ENCODE results near the gene FNBP1.
A peak's percentile ranks its signal among the peaks of the same experiment; 100 is the strongest.

Gene FNBP1

DNA sequence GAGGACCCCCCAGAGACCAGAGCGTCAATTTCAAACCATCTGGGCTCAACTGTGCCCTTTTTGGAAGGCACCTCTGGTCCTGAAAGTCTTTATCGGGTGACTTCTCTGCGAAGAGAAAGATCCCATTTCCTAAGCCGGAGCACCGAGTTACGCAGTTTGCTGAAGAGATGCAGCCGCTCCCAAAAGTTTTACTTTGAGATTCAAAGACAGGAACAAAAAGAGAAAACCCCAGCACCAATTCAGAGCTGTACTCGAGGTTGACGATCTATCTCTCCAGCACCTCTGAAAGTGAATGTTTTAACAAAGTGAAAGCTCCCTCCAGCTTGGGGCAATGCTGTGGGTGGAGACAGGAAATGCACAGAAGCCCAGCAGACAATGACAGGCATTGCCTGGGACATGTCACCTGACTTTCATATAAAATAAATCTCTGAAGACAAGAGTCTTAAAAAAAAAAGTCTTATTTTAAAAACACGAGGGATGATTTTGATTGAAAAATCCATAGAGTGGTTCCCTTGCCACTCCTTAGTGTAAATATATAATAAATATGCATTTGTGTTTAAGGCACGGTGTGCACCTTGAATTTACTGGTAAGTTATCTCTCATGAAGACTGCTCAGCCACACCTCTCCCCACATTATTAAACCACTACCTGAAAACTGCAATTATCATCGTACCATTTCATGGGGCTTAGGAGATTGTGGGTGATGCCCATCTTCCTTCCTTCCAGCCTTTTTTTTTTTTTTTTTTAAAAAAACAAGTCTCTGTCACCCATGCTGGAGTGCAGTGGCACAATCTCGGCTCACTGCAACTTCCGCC, 79.9 kb downstream of the FNBP1 start:
- Histone ChIP-seq H3K36me3 (ENCODE audit: control insufficient read depth, low read length) (peaks cover 59% of the 10 kb centered on the region), H3K79me2 (ENCODE audit: control insufficient read depth, low read length) (peaks cover 49% of the 10 kb centered on the region), H3K9me2 (replicated peaks; ENCODE audit: control insufficient read depth, low read length) (no peaks in the 10 kb centered on the region), H3K27ac (ENCODE audit: low read depth, low read length) (peak overlapping the region; percentile 62), H4K20me1 (ENCODE audit: control insufficient read depth, insufficient read depth, low read depth, low read length) (peaks cover 4% of the 10 kb centered on the region; the same call in 1 of the 2 replicates), H3K9me3 (ENCODE audit: control insufficient read depth, insufficient read depth, low read length) (no peaks in the 10 kb centered on the region), H3K4me2 (ENCODE audit: low read length) (peak overlapping the region; percentile 78), H3K4me3 (ENCODE audit: low read length) (peak overlapping the region; percentile 61), H3F3A (ENCODE audit: control insufficient read depth, insufficient read depth) (peaks cover 8% of the 10 kb centered on the region), H3K27me3 (ENCODE audit: control insufficient read depth, low read length) (no peaks in the 10 kb centered on the region), H3K4me1 (ENCODE audit: control insufficient read depth, low read length) (peaks cover 57% of the 10 kb centered on the region)
- TF ChIP-seq, protein P1, sequence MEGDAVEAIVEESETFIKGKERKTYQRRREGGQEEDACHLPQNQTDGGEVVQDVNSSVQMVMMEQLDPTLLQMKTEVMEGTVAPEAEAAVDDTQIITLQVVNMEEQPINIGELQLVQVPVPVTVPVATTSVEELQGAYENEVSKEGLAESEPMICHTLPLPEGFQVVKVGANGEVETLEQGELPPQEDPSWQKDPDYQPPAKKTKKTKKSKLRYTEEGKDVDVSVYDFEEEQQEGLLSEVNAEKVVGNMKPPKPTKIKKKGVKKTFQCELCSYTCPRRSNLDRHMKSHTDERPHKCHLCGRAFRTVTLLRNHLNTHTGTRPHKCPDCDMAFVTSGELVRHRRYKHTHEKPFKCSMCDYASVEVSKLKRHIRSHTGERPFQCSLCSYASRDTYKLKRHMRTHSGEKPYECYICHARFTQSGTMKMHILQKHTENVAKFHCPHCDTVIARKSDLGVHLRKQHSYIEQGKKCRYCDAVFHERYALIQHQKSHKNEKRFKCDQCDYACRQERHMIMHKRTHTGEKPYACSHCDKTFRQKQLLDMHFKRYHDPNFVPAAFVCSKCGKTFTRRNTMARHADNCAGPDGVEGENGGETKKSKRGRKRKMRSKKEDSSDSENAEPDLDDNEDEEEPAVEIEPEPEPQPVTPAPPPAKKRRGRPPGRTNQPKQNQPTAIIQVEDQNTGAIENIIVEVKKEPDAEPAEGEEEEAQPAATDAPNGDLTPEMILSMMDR (IDR thresholded peaks at IDR 0.05; ENCODE audit: low read depth, low read length, poor library complexity, severe bottlenecking) = no peak
- no peak for TF ChIP-seq EZH2phosphoT487 (IDR thresholded peaks at IDR 0.05; ENCODE audit: borderline replicate concordance, low read length)

DNA sequence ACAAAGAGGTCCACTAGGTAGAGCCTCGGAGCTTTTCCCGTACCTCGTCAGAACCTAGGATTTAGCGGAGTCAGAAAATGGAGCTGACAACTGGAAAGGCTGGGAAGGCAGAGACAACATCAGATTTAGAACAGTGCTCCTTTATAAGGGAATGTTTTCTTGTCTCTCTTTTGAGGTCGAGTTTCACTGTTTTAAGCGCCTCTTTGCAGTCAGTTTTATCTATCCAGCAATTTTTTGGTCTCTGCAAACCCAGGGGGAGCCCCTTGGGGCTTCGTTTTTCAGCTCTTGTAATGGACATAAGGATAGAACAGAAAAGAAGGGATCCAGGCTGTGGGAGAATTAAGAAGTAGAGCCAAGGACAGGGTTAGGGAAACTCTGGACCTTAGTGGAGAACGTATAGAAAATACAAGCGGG, 80.5 kb downstream of the FNBP1 start:
- Histone ChIP-seq H3K9me3 (ENCODE audit: control insufficient read depth, insufficient read depth, low read length) (no peaks in the 10 kb centered on the region), H3K27me3 (ENCODE audit: control insufficient read depth, low read length) (no peaks in the 10 kb centered on the region), H3K4me2 (ENCODE audit: low read length) (peak overlapping the region; percentile 78), H3K4me3 (ENCODE audit: low read length) (peak overlapping the region; percentile 61), H3K4me1 (ENCODE audit: control insufficient read depth, low read length) (peaks cover 55% of the 10 kb centered on the region), H4K20me1 (ENCODE audit: control insufficient read depth, insufficient read depth, low read depth, low read length) (peaks cover 4% of the 10 kb centered on the region; the same call in 1 of the 2 replicates), H3K9me2 (replicated peaks; ENCODE audit: control insufficient read depth, low read length) (no peaks in the 10 kb centered on the region), H3K36me3 (ENCODE audit: control insufficient read depth, low read length) (peaks cover 63% of the 10 kb centered on the region), H3F3A (ENCODE audit: control insufficient read depth, insufficient read depth) (peaks cover 8% of the 10 kb centered on the region), H3K27ac (ENCODE audit: low read depth, low read length) (peak overlapping the region; percentile 23), H3K79me2 (ENCODE audit: control insufficient read depth, low read length) (peaks cover 51% of the 10 kb centered on the region)
- no peak for TF ChIP-seq EZH2phosphoT487 (IDR thresholded peaks at IDR 0.05; ENCODE audit: borderline replicate concordance, low read length)
- TF ChIP-seq, protein P1 (IDR thresholded peaks at IDR 0.05; ENCODE audit: low read depth, low read length, poor library complexity, severe bottlenecking) = no peak

DNA sequence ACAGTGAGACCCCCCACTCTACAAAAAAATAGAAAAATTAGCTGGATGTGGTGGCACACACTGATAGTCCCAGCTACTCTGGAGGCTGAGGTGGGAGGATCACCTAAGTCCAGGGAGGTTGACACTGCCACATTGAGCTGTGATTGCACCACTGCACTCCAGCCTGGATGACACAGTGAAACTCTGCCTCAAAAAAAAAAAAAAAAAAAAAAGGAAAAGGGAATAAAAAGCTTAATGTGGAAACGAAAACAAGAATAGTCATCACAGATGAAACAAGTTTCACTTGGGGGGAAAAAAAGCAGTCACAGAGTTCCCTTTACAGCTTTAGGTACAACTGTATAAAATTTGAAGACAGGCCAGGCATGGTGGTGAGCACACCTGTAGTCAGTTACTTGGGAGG, 84.2 kb downstream of the FNBP1 start:
- TF ChIP-seq EZH2phosphoT487 (IDR thresholded peaks at IDR 0.05; ENCODE audit: borderline replicate concordance, low read length) = no peak
- TF ChIP-seq, protein P1 (IDR thresholded peaks at IDR 0.05; ENCODE audit: low read depth, low read length, poor library complexity, severe bottlenecking) = no peak
- H3K4me2 ChIP-seq (ENCODE audit: low read length) = no peak overlapping the region

More for the DNA sequence above, 84.2 kb downstream of the FNBP1 start:
- no peaks in the 10 kb centered on the region for H3K27me3 ChIP-seq (ENCODE audit: control insufficient read depth, low read length)
- peaks cover 19% of the 10 kb centered on the region for H3K4me1 ChIP-seq (ENCODE audit: control insufficient read depth, low read length)
- no peaks in the 10 kb centered on the region for H4K20me1 ChIP-seq (ENCODE audit: control insufficient read depth, insufficient read depth, low read depth, low read length)
- peaks cover 30% of the 10 kb centered on the region for H3K79me2 ChIP-seq (ENCODE audit: control insufficient read depth, low read length)
- H3K36me3 ChIP-seq (ENCODE audit: control insufficient read depth, low read length) = peaks cover 63% of the 10 kb centered on the region
- H3F3A ChIP-seq (ENCODE audit: control insufficient read depth, insufficient read depth) = peaks cover 3% of the 10 kb centered on the region; the same call in 1 of the 2 replicates
- H3K27ac ChIP-seq (ENCODE audit: low read depth, low read length) = no peak overlapping the region
- H3K4me3 ChIP-seq (ENCODE audit: low read length) = no peak overlapping the region
- H3K9me2 ChIP-seq (replicated peaks; ENCODE audit: control insufficient read depth, low read length) = no peaks in the 10 kb centered on the region
- no peaks in the 10 kb centered on the region for H3K9me3 ChIP-seq (ENCODE audit: control insufficient read depth, insufficient read depth, low read length)

Data from DOHH2 (cell line).